PFSK-1 (cell line): ENCODE measurements around the gene ARMC6.

Source experiments
- POLR2AphosphoS5 ChIP-seq: IDR thresholded peaks from 2 replicates; pipeline ENCODE4 v1.6.1; 2012; ENCODE audit warnings: low read depth, mild to moderate bottlenecking, control low read depth, low read length, moderate library complexity
- SIN3A ChIP-seq: IDR thresholded peaks from 2 replicates; pipeline ENCODE4 v1.6.1; 2012; ENCODE audit warnings: mild to moderate bottlenecking, low read length, moderate library complexity, borderline replicate concordance; ENCODE audit not compliant: insufficient read depth
- TF ChIP-seq, protein P1 (sequence below), 2 experiments: IDR thresholded peaks; 2 replicates each; pipeline versions ENCODE4 v1.6.1 to v1.8.0; 2011 to 2012; ENCODE audit warnings: low read depth in 2 of 2, low read length in 2 of 2, control low read depth in 1 of 2, inconsistent platforms in 1 of 2, mild to moderate bottlenecking in 1 of 2, moderate library complexity in 1 of 2; ENCODE audit not compliant: insufficient read depth in 1 of 2

DNA sequence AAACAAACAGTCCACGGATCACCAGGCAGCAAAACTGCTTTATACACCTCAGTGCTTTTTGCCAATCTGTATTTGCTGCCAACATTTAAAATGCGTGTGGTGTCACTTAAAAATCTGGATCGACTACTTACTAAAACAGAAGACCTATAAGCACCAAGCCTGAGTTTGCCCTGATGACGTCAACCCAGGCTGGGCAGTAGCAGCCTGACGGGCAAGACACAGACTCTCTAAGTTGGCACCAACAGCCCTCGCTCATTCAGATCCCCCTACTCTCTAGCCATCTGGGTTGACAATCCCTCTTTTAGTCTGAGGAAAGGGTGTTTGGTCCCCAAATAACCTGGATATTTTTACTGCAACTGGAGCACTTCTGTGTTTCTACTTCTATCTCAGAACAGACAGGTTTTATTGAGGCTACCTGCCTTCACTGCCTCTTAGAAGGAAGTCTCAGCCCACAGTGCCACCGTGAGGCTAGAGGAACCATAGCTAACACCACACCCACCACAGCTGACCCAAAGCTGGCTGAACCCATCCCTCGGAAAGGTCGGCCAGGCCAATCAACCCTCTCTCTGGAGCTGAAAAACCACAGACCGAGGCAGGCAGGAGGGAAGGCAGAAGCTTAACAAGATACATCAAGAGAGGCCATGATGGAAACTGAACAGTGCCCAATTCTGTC lies 7.0 kb upstream of the ARMC6 start:
- TF ChIP-seq, protein P1, sequence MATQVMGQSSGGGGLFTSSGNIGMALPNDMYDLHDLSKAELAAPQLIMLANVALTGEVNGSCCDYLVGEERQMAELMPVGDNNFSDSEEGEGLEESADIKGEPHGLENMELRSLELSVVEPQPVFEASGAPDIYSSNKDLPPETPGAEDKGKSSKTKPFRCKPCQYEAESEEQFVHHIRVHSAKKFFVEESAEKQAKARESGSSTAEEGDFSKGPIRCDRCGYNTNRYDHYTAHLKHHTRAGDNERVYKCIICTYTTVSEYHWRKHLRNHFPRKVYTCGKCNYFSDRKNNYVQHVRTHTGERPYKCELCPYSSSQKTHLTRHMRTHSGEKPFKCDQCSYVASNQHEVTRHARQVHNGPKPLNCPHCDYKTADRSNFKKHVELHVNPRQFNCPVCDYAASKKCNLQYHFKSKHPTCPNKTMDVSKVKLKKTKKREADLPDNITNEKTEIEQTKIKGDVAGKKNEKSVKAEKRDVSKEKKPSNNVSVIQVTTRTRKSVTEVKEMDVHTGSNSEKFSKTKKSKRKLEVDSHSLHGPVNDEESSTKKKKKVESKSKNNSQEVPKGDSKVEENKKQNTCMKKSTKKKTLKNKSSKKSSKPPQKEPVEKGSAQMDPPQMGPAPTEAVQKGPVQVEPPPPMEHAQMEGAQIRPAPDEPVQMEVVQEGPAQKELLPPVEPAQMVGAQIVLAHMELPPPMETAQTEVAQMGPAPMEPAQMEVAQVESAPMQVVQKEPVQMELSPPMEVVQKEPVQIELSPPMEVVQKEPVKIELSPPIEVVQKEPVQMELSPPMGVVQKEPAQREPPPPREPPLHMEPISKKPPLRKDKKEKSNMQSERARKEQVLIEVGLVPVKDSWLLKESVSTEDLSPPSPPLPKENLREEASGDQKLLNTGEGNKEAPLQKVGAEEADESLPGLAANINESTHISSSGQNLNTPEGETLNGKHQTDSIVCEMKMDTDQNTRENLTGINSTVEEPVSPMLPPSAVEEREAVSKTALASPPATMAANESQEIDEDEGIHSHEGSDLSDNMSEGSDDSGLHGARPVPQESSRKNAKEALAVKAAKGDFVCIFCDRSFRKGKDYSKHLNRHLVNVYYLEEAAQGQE (IDR thresholded peaks at IDR 0.05; ENCODE audit: insufficient read depth in 1 of 2, low read depth in 2 of 2, low read length in 2 of 2): no peak
- no peak for TF ChIP-seq POLR2AphosphoS5
- no peak for TF ChIP-seq SIN3A
